HL-60 (cell line): ENCODE measurements around the gene CDK5R1.

Source experiments
- DNase-seq, 2 experiments: peaks; one replicate each; pipeline ENCODE4 v3.0.0-alpha.2; 2010 to 2020; ENCODE audit warnings: low read depth in 1 of 2, low spot score in 1 of 2
- H3K27ac ChIP-seq: fragments of 250-450 bp; sonication (Bioruptor Pico); replicated peaks from 2 replicates; pipeline ENCODE4 v1.5.1; 2020; ENCODE audit warnings: mild to moderate bottlenecking, moderate library complexity
- H3K27me3 ChIP-seq: fragments of 250-450 bp; sonication (Bioruptor Pico); 2 replicates; pipeline ENCODE4 v1.5.1; 2021; ENCODE audit warnings: mild to moderate bottlenecking, moderate library complexity; ENCODE audit not compliant: insufficient read depth, poor library complexity, severe bottlenecking
- H3K4me3 ChIP-seq: replicated peaks from 2 replicates; pipeline ENCODE4 v1.5.1; 2011; ENCODE audit warnings: mild to moderate bottlenecking, control low read depth, low read length; ENCODE audit not compliant: insufficient read depth
- CTCF ChIP-seq: IDR thresholded peaks from one replicate; pipeline ENCODE4 v1.5.1; 2011; ENCODE audit warnings: low read length, control low read depth, inconsistent platforms; ENCODE audit not compliant: insufficient read depth
- GABPA ChIP-seq: IDR thresholded peaks from 2 replicates; pipeline ENCODE4 v1.6.1; 2012; ENCODE audit warnings: low read depth
- POLR2AphosphoS5 ChIP-seq: IDR thresholded peaks from 2 replicates; pipeline ENCODE4 v1.6.1; 2012; ENCODE audit warnings: low read depth
- REST ChIP-seq: IDR thresholded peaks from 2 replicates; pipeline ENCODE4 v1.6.1; 2012; ENCODE audit warnings: low read depth; ENCODE audit not compliant: insufficient replicate concordance
- SPI1 ChIP-seq: IDR thresholded peaks from 2 replicates; pipeline ENCODE4 v1.6.1; 2012; ENCODE audit warnings: low read depth, mild to moderate bottlenecking, borderline replicate concordance

Gene CDK5R1

DNA sequence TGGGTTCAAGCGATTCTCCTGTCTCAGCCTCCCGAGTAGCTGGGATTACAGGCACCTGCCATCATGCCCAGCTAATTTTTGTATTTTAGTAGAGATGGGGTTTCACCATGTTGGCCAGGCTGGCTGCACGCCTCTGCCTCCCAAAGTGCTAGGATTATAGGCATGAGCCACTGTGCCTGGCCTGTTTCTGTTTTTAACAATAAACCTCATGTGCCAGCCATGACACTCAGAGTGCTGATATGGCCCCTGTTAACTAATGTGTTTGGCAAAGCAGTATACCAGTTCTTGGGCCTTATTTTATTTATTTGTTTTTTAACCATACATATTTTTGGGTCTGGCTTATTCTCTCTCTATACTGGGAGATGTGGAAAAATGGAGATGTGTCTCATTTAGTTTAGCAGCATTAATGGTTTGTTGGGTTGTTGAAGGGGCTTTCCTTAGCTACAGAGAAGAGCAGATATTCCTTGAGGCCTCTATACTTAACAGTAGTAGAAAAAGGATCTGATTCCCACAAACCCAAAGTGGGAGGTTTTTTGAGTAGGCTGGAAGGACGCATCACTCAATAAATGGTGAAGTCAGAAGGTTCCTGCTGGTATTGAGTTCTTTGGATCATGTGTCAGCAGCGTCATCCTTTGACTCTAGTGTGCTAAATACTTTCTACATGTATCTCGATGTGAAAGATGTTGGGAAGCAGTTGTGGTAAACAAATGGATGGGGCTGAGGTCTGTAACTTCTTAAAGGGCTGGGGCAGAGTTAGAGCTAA, 16.2 kb upstream of the CDK5R1 start:
- no peak for DNase-seq
- H3K27me3 ChIP-seq, result no peaks in the 10 kb centered on the region
- TF ChIP-seq CTCF (no peak), GABPA (no peak), SPI1 (no peak), REST (no peak), POLR2AphosphoS5 (no peak)
- no peak overlapping the region for H3K4me3 ChIP-seq
- no peak overlapping the region; the same call in 1 of the 2 replicates for H3K27ac ChIP-seq

- no peak for TF ChIP-seq GABPA
- TF ChIP-seq CTCF, result no peak
- no peak for TF ChIP-seq POLR2AphosphoS5
- TF ChIP-seq SPI1, result no peak
- TF ChIP-seq REST, result no peak
- no peak for DNase-seq
- Histone ChIP-seq H3K4me3 (no peak overlapping the region), H3K27ac (no peak overlapping the region), H3K27me3 (no peaks in the 10 kb centered on the region)
Observed at GRCh38 chr17:32471652-32472051, 15.1 kb upstream of the CDK5R1 start.

GRCh38 chr17:32475258-32475657, 11.5 kb upstream of the CDK5R1 start:
- TF ChIP-seq REST (no peak), GABPA (no peak), SPI1 (no peak), CTCF (no peak), POLR2AphosphoS5 (no peak)
- Histone ChIP-seq H3K4me3 (no peak overlapping the region), H3K27ac (no peak overlapping the region), H3K27me3 (no peaks in the 10 kb centered on the region)
- DNase-seq, result no peak
